Measurements from ENCODE around the gene METTL21A. TPM values are rescaled to one million over a fixed set of nuclear protein-coding genes. Genes with fewer than 3 reads are reported as not detected.
A peak's percentile ranks its signal among the peaks of the same experiment; 100 is the strongest.

The METTL21A gene
- 10 to 100 TPM; 10.3 to 19.8 TPM for total RNA-seq
- 10 to 100 TPM; 10.7 to 18.2 TPM for polyA plus RNA-seq
- long read RNA-seq, donor 1, full-length matches to known transcripts: 10 of 17 reads
- long read RNA-seq, donor 1, partial matches to known transcripts: 7 of 17 reads
- long read RNA-seq, donor 1, other reads (novel, unspliced or antisense): 0 of 17 reads
- long read RNA-seq, donor 2, partial matches to known transcripts: 5 of 18 reads
- long read RNA-seq, donor 2, other reads (novel, unspliced or antisense): 6 of 18 reads
- long read RNA-seq, donor 3, full-length matches to known transcripts: 8 of 8 reads
- long read RNA-seq, donor 3, partial matches to known transcripts: 0 of 8 reads
- long read RNA-seq, donor 3, other reads (novel, unspliced or antisense): 0 of 8 reads
- long read RNA-seq, donor 4, full-length matches to known transcripts: 4 of 58 reads
- long read RNA-seq, donor 4, partial matches to known transcripts: 54 of 58 reads
- long read RNA-seq, donor 4, other reads (novel, unspliced or antisense): 0 of 58 reads
- long read RNA-seq, donor 5, full-length matches to known transcripts: 11 of 19 reads
- long read RNA-seq, donor 5, partial matches to known transcripts: 8 of 19 reads
- long read RNA-seq, donor 5, other reads (novel, unspliced or antisense): 0 of 19 reads

GRCh38 chr2:207625014-207625907 lies at the start of gene METTL21A:
TSS of gene METTL21A (minus strand) at chr2:207625394. CDS start at chr2:207624375, 1,019 bp downstream.
- WGBS, 2 donors: 1% methylated on average over 58 to 92 of the region's 92 CpGs
- H3K4me3 ChIP-seq: peak within 1 kb of the TSS; percentile 68
- ATAC-seq (ENCODE audit: insufficient read depth, low FRiP score) (peak; percentile 90), DNase-seq (peak; percentile 82 to 90 (median 84))
- peaks cover 0 to 2% (median under 1%) of the 10 kb centered on the region in 4 donors for H3K36me3 ChIP-seq (ENCODE audit: control insufficient read depth in 4 of 4, insufficient read depth in 4 of 4, low read length in 4 of 4)
- H3K27me3 ChIP-seq (ENCODE audit: control insufficient read depth in 3 of 3, insufficient read depth in 3 of 3, low read length in 2 of 3): no peaks in the 10 kb centered on the region
- no peaks in the 10 kb centered on the region for H3K9me3 ChIP-seq (ENCODE audit: control insufficient read depth in 4 of 4, insufficient read depth in 3 of 4, low read length in 3 of 4)
- TF ChIP-seq CTCF (IDR thresholded peaks at IDR 0.05; ENCODE audit: control extremely low read depth, extremely low read depth): peak; percentile 30
- peak within 1 kb of the TSS; percentile 98 for H3K27ac ChIP-seq (ENCODE audit: low read depth in 1 of 2, low read length in 1 of 2)
- peak within 1 kb of the TSS; percentile 62 to 72 for H3K9ac ChIP-seq (ENCODE audit: insufficient read depth in 1 of 2, low read length in 2 of 2)
- peaks cover 0 to 16% (median 0%) of the 10 kb centered on the region in 5 donors for H3K4me1 ChIP-seq (ENCODE audit: control insufficient read depth in 5 of 5, insufficient read depth in 5 of 5, low read length in 5 of 5)

GRCh38 chr2:207674826-207675225 lies 49.6 kb upstream of the METTL21A start:
- Histone ChIP-seq H3K27ac (ENCODE audit: low read depth in 1 of 2, low read length in 1 of 2) (no peak overlapping the region), H3K36me3 (ENCODE audit: control insufficient read depth in 4 of 4, insufficient read depth in 4 of 4, low read length in 4 of 4) (no peaks in the 10 kb centered on the region), H3K9ac (ENCODE audit: insufficient read depth in 1 of 2, low read length in 2 of 2) (no peak overlapping the region), H3K4me1 (ENCODE audit: control insufficient read depth in 5 of 5, insufficient read depth in 5 of 5, low read length in 5 of 5) (no peaks in the 10 kb centered on the region), H3K9me3 (ENCODE audit: control insufficient read depth in 4 of 4, insufficient read depth in 3 of 4, low read length in 3 of 4) (no peaks in the 10 kb centered on the region), H3K4me3 (no peak overlapping the region), H3K27me3 (ENCODE audit: control insufficient read depth in 3 of 3, insufficient read depth in 3 of 3, low read length in 2 of 3) (no peaks in the 10 kb centered on the region)
- no peak for ATAC-seq (ENCODE audit: insufficient read depth, low FRiP score)
- TF ChIP-seq CTCF (IDR thresholded peaks at IDR 0.05; ENCODE audit: control extremely low read depth, extremely low read depth): no peak
- WGBS, 2 donors: 73 to 75% methylated on average over 2 of the region's 2 CpGs
- DNase-seq: no peak

- Histone ChIP-seq H3K36me3 (ENCODE audit: control insufficient read depth in 4 of 4, insufficient read depth in 4 of 4, low read length in 4 of 4) (no peaks in the 10 kb centered on the region), H3K27me3 (ENCODE audit: control insufficient read depth in 3 of 3, insufficient read depth in 3 of 3, low read length in 2 of 3) (no peaks in the 10 kb centered on the region), H3K4me1 (ENCODE audit: control insufficient read depth in 5 of 5, insufficient read depth in 5 of 5, low read length in 5 of 5) (no peaks in the 10 kb centered on the region), H3K4me3 (no peak overlapping the region), H3K27ac (ENCODE audit: low read depth in 1 of 2, low read length in 1 of 2) (no peak overlapping the region), H3K9ac (ENCODE audit: insufficient read depth in 1 of 2, low read length in 2 of 2) (no peak overlapping the region), H3K9me3 (ENCODE audit: control insufficient read depth in 4 of 4, insufficient read depth in 3 of 4, low read length in 3 of 4) (no peaks in the 10 kb centered on the region)
- TF ChIP-seq CTCF (IDR thresholded peaks at IDR 0.05; ENCODE audit: control extremely low read depth, extremely low read depth): no peak
- no peak for DNase-seq
- ATAC-seq (ENCODE audit: insufficient read depth, low FRiP score): no peak
These were observed 49.1 kb upstream of the METTL21A start for GRCh38 chr2:207674266-207674774.
